ENCODE results near the gene AFG3L2.

The AFG3L2 gene

GRCh38 chr18:12377556-12378197 is 650 bp upstream of the AFG3L2 start:
- FAIRE-seq (no peak), DNase-seq (ENCODE audit: insufficient read length, low spot score) (no peak)
- TF ChIP-seq, protein P1, sequence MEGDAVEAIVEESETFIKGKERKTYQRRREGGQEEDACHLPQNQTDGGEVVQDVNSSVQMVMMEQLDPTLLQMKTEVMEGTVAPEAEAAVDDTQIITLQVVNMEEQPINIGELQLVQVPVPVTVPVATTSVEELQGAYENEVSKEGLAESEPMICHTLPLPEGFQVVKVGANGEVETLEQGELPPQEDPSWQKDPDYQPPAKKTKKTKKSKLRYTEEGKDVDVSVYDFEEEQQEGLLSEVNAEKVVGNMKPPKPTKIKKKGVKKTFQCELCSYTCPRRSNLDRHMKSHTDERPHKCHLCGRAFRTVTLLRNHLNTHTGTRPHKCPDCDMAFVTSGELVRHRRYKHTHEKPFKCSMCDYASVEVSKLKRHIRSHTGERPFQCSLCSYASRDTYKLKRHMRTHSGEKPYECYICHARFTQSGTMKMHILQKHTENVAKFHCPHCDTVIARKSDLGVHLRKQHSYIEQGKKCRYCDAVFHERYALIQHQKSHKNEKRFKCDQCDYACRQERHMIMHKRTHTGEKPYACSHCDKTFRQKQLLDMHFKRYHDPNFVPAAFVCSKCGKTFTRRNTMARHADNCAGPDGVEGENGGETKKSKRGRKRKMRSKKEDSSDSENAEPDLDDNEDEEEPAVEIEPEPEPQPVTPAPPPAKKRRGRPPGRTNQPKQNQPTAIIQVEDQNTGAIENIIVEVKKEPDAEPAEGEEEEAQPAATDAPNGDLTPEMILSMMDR (IDR thresholded peaks at IDR 0.05; ENCODE audit: insufficient read depth, missing control alignments), result no peak

DNA sequence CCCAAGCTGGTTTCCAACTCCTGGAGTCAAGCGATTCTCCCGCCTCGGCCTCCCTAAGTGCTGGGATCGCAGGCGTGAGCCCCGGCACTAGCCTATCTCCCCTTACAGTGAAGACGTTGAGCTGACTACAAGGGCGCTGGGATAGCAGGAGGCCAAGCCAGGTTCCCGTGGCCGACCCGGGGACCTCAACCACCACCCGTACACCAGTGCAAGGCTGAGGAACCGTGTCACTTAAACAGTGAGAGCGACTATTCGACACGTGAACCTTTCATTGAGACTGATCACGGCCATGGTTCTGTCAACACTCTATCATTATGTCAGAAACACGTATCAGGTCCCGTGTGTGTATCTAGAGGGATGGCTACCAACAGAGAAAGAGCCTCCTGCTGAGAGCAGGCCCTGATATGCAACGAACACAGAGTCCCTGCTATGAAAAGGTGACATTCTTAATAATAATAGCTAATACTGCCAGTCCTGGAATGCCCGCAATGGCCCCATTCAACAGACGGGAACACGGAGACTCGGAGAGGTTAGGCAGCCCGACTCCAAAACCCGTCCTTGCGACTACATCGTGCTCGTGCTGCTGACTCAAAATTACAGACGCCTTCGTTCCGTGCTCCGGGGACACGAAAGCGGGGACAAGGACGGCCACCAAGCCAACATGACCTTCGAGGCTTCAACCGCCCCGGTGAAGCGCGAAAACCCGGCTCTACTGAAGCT is 833 bp downstream of the AFG3L2 start:
- FAIRE-seq, result no peak
- TF ChIP-seq, protein P1 (IDR thresholded peaks at IDR 0.05; ENCODE audit: insufficient read depth, missing control alignments), result no peak

DNA sequence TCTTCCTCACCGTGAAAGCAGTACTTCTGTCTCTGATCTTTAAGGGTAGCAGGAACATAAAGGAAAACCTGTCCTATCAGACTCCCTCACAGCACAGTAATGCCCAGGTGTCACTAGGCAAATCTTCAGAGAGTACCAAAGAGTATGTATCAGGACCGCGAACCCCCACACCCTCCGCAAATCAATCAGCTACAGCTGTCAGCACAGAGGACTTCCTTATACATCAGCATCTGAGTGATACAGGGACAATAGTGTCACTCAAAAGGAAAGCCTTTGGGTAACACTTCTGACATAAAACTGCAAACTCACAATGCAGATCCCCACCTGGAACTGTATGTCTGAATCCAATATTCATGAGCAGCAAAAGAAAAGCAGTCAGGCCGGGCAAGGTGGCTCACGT is 2.6 kb downstream of the AFG3L2 start:
- TF ChIP-seq, protein P1 (IDR thresholded peaks at IDR 0.05; ENCODE audit: insufficient read depth, missing control alignments), result no peak
- DNase-seq (ENCODE audit: insufficient read length, low spot score) (no peak), FAIRE-seq (no peak)

More for the DNA sequence above, 833 bp downstream of the AFG3L2 start:
- no peak for DNase-seq (ENCODE audit: insufficient read length, low spot score)

GRCh38 chr18:12373771-12374116 is 3.3 kb downstream of the AFG3L2 start:
- TF ChIP-seq, protein P1 (IDR thresholded peaks at IDR 0.05; ENCODE audit: insufficient read depth, missing control alignments), result no peak
- DNase-seq (ENCODE audit: insufficient read length, low spot score) (no peak), FAIRE-seq (no peak)

DNA sequence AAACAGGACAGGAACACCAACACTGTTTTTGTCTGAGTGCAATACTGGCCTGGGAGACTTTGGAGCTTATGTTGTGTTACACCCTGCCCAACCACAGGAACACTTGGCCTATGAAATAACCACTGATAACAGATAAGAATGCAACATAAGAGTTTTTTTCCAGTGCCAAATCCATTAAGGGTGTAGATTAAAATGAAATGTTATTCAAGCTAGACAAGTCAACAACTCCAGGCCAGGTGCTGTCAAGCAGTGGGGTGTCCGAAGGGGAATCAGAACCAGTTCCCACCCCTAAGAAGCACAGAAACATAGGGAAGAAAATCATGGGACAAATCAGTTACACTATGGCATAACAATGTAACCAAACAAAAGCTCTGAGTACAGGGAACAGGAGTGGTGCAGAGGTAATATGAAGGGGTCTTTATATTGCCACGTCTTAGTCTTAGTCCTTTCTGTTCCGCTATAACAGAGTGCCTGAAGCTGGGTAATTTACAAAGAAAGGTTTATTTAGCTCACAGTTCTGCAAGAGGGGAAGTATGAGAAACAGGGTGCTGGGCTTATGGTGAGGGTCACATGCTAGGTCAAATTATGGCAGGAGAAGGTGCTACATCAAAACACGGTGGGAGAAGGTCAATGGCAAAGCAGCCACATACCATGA is 3.8 kb downstream of the AFG3L2 start:
- no peak for DNase-seq (ENCODE audit: insufficient read length, low spot score)
- TF ChIP-seq, protein P1 (IDR thresholded peaks at IDR 0.05; ENCODE audit: insufficient read depth, missing control alignments), result no peak
- no peak for FAIRE-seq

DNA sequence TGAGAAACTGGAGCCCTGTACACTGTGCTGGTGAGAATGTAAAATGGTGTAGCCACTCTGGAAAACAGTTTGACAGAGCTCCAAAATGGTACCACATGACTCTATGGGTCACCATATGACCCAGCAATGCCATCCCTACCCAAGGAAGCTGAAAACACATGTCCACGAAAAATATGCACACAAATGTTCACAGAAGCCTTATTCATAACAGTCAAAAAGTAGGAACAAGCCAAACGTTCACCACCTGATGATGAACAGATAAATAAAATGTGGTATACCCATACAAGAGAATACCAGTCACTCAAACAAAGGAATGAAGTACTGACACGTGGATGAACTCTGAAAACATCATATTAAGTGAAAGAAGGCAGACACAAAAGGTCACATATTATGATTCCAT is 4.6 kb downstream of the AFG3L2 start:
- no peak for FAIRE-seq

More for the DNA sequence above, 4.6 kb downstream of the AFG3L2 start:
- no peak for DNase-seq (ENCODE audit: insufficient read length, low spot score)
- TF ChIP-seq, protein P1 (IDR thresholded peaks at IDR 0.05; ENCODE audit: insufficient read depth, missing control alignments), result no peak

All from D721Med (cell line).